GM19239 (cell line): ENCODE data around the gene ZC3H4.
"Not testable (repeated sequence)": the region's sequence is repeated elsewhere in the genome, so short reads cannot be mapped to it uniquely, and the experiment has no call there.

Experiments used
- DNase-seq: peaks from one replicate; pipeline ENCODE4 v3.0.0; 2011; ENCODE audit warnings: low spot score; ENCODE audit not compliant: insufficient read length
- FAIRE-seq: peaks from 2 replicates; lab custom pipeline; 2011; peaks lifted over from hg19 to GRCh38; lab: Jason Lieb, UNC

Gene ZC3H4

GRCh38 chr19:47109541-47110375 is 3.8 kb downstream of the ZC3H4 start:
- FAIRE-seq (peak; percentile 90), DNase-seq (no peak)

- DNase-seq = no peak
These were observed 4.4 kb downstream of the ZC3H4 start for GRCh38 chr19:47109177-47109540.

GRCh38 chr19:47107953-47108746 is 5.4 kb downstream of the ZC3H4 start:
- FAIRE-seq = peak; percentile 40
- no peak for DNase-seq

More at GRCh38 chr19:47109177-47109540, 4.4 kb downstream of the ZC3H4 start:
- no peak for FAIRE-seq

- FAIRE-seq (no peak), DNase-seq (no peak)
These were observed 6.2 kb downstream of the ZC3H4 start for GRCh38 chr19:47107202-47107952.

- FAIRE-seq = no peak
- DNase-seq = no peak
These were observed 6.8 kb downstream of the ZC3H4 start for GRCh38 chr19:47106821-47107201.

- DNase-seq (no peak), FAIRE-seq (no peak)
These were observed 7.7 kb downstream of the ZC3H4 start for GRCh38 chr19:47105874-47106273.

- no peak for DNase-seq
These were observed 8.9 kb downstream of the ZC3H4 start for GRCh38 chr19:47104680-47105079.

GRCh38 chr19:47102346-47103060 is 11.1 kb downstream of the ZC3H4 start:
- FAIRE-seq (no peak), DNase-seq (no peak)

More at GRCh38 chr19:47104680-47105079, 8.9 kb downstream of the ZC3H4 start:
- FAIRE-seq = no peak

GRCh38 chr19:47101116-47101515 is 12.5 kb downstream of the ZC3H4 start:
- FAIRE-seq, DNase-seq: not testable (repeated sequence)

GRCh38 chr19:47100290-47100689 is 13.3 kb downstream of the ZC3H4 start:
- DNase-seq = no peak
- FAIRE-seq = no peak

- DNase-seq = no peak
- FAIRE-seq = no peak
These were observed 14.0 kb downstream of the ZC3H4 start for GRCh38 chr19:47099576-47100050.

GRCh38 chr19:47098608-47099007 is 15.0 kb downstream of the ZC3H4 start:
- DNase-seq = no peak
- FAIRE-seq = no peak

GRCh38 chr19:47097396-47098201 is 16.0 kb downstream of the ZC3H4 start:
- FAIRE-seq = no peak
- DNase-seq = no peak

GRCh38 chr19:47096721-47097120 is 16.9 kb downstream of the ZC3H4 start:
- DNase-seq (no peak), FAIRE-seq (no peak)

- no peak for DNase-seq
- no peak for FAIRE-seq
These were observed 17.4 kb downstream of the ZC3H4 start for GRCh38 chr19:47096100-47096704.

GRCh38 chr19:47095476-47096099 is 18.0 kb downstream of the ZC3H4 start:
- no peak for FAIRE-seq

GRCh38 chr19:47094557-47095475 is 18.8 kb downstream of the ZC3H4 start:
- no peak for DNase-seq

More at GRCh38 chr19:47095476-47096099, 18.0 kb downstream of the ZC3H4 start:
- no peak for DNase-seq

More at GRCh38 chr19:47094557-47095475, 18.8 kb downstream of the ZC3H4 start:
- FAIRE-seq = peak; percentile 58
